Measurements from ENCODE around the gene ZC3H6.
"Not testable (repeated sequence)": the region's sequence is repeated elsewhere in the genome, so short reads cannot be mapped to it uniquely, and the experiment has no call there.

DNA sequence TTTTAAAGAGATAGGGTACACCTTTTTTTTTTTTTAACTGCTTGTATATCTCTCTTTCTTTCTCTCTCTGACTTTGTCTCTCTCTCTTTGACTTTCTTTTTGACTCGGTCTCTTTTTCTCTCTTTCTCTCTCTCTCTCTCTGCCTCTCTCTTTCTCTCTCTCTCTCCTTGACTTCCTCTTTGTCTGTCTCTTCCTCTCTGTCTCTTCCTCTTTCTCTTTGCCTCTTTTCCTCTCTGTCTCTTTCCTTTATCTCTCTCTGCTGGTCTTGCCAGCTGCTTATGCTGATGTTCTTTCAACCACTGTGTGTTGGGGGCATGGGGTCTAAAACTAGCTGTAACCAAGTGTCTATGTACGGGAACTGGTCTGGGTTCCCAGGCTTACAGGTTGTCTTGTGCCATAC is 76.9 kb downstream of the ZC3H6 start:
- not testable (repeated sequence) for TF ChIP-seq ZNF274 (IDR thresholded peaks at IDR 0.05; ENCODE audit: low read depth, low read length); SUZ12 (IDR thresholded peaks at IDR 0.05; ENCODE audit: extremely low read depth, insufficient read depth, insufficient read length)
